Measurements from ENCODE around the gene MEMO1.

GRCh38 chr2:31865215-31865614, 145.6 kb downstream of the MEMO1 start:
- TF ChIP-seq CTCF (conservative IDR thresholded peaks at IDR 0.05; ENCODE audit: low read depth, low read length) = no peak
- no peak for TF ChIP-seq EZH2 (IDR thresholded peaks at IDR 0.05; ENCODE audit: borderline replicate concordance, low read depth, low read length, poor library complexity, severe bottlenecking)
